GM23338 (cell line): Measurements from ENCODE around the gene AIM2. TPM values are rescaled to one million over a fixed set of nuclear protein-coding genes. Genes with fewer than 3 reads are reported as not detected.

Source experiments
- ATAC-seq: fragments of 200-7000 bp; cut with Tn5 transposase; 3 replicates; pipeline ENCODE4 v1.9.1; 2020
- DNase-seq: peaks from one replicate; pipeline ENCODE4 v3.0.0-alpha.2; 2015; ENCODE audit warnings: low spot score
- H2AFZ ChIP-seq: fragments of 200-600 bp; sonication (generic); 2 replicates; pipeline ENCODE4 v1.8.0; 2016; ENCODE audit warnings: antibody characterized with exemption, mild to moderate bottlenecking, moderate library complexity
- H3F3A ChIP-seq: fragments of 200-600 bp; sonication (generic); replicated peaks from 2 replicates; pipeline ENCODE4 v1.8.0; 2017; ENCODE audit warnings: antibody characterized with exemption, mixed run types, low read depth
- H3K27ac ChIP-seq: fragments of 200-600 bp; sonication (generic); 2 replicates; pipeline ENCODE4 v1.6.1; 2016; ENCODE audit warnings: low read depth
- H3K27me3 ChIP-seq: fragments of 200-600 bp; sonication (generic); 2 replicates; pipeline ENCODE4 v1.8.0; 2016; ENCODE audit warnings: mild to moderate bottlenecking, mixed run types, moderate library complexity; ENCODE audit not compliant: insufficient read depth
- H3K36me3 ChIP-seq: fragments of 200-600 bp; sonication (generic); 2 replicates; pipeline ENCODE4 v1.8.0; 2016; ENCODE audit warnings: mild to moderate bottlenecking; ENCODE audit not compliant: insufficient read depth
- H3K4me1 ChIP-seq: fragments of 200-600 bp; sonication (generic); 2 replicates; pipeline ENCODE4 v1.8.0; 2016; ENCODE audit warnings: mild to moderate bottlenecking, moderate library complexity; ENCODE audit not compliant: insufficient read depth
- H3K4me2 ChIP-seq: fragments of 200-600 bp; sonication (generic); 2 replicates; pipeline ENCODE4 v1.7.1; 2017; ENCODE audit warnings: mixed run types
- H3K4me3 ChIP-seq: fragments of 200-600 bp; sonication (generic); 2 replicates; pipeline ENCODE4 v1.6.1; 2016; ENCODE audit warnings: mixed run types
- H3K79me2 ChIP-seq: fragments of 200-600 bp; sonication (generic); replicated peaks from 2 replicates; pipeline ENCODE4 v1.8.0; 2017; ENCODE audit warnings: mild to moderate bottlenecking; ENCODE audit not compliant: insufficient read depth
- H3K9me2 ChIP-seq: fragments of 200-600 bp; sonication (generic); 2 replicates; pipeline ENCODE4 v1.8.0; 2017; ENCODE audit not compliant: insufficient read depth
- H4K20me1 ChIP-seq: fragments of 200-600 bp; sonication (generic); replicated peaks from 2 replicates; pipeline ENCODE4 v1.8.0; 2017; ENCODE audit warnings: mild to moderate bottlenecking; ENCODE audit not compliant: insufficient read depth
- H3K27ac Mint-ChIP-seq: 2 replicates; pipeline ENCODE4 v1.8.0; 2020; ENCODE audit warnings: inconsistent platforms, mild to moderate bottlenecking, moderate library complexity, mixed read lengths
- H3K27me3 Mint-ChIP-seq: 3 replicates; pipeline ENCODE4 v1.8.0; 2022; ENCODE audit warnings: low read depth, mild to moderate bottlenecking, moderate library complexity, mixed read lengths, inconsistent platforms; ENCODE audit not compliant: insufficient read depth, poor library complexity
- H3K36me3 Mint-ChIP-seq: 3 replicates; pipeline ENCODE4 v1.8.0; 2021; ENCODE audit warnings: low read depth, mild to moderate bottlenecking, inconsistent platforms, moderate library complexity, mixed read lengths
- H3K4me1 Mint-ChIP-seq: 3 replicates; pipeline ENCODE4 v1.8.0; 2020; ENCODE audit warnings: mild to moderate bottlenecking, inconsistent platforms, mixed read lengths
- H3K4me3 Mint-ChIP-seq: 3 replicates; pipeline ENCODE4 v1.8.0; 2021; ENCODE audit warnings: moderate library complexity, mild to moderate bottlenecking, inconsistent platforms, mixed read lengths
- H3K9me3 Mint-ChIP-seq: 3 replicates; pipeline ENCODE4 v1.8.0; 2020; ENCODE audit warnings: moderate library complexity, mild to moderate bottlenecking, inconsistent platforms, mixed read lengths
- EZH2phosphoT487 ChIP-seq: fragments of 200-600 bp; sonication (generic); IDR thresholded peaks from one replicate; pipeline ENCODE4 v1.8.1; 2018; ENCODE audit warnings: antibody characterized with exemption; ENCODE audit not compliant: unreplicated experiment
- ZNF114 ChIP-seq: fragments of 250-450 bp; sonication (Bioruptor Pico); IDR thresholded peaks from 2 replicates; pipeline ENCODE4 v1.5.0; 2020; ENCODE audit warnings: mild to moderate bottlenecking, moderate library complexity
- polyA plus RNA-seq: library from polyadenylated mRNA; unstranded; fragments of >200 nt; fragmentation: Nextera tagmentation; extraction: Ambion mirVana; gene quantifications from 2 replicates; pipeline ENCODE4 v1.2.1, GENCODE V29; 2016
- total RNA-seq: library from RNA; depleted of rRNA; stranded (reverse); fragments of >200 nt; shearing (Covaris generic); gene quantifications from 2 replicates; pipeline ENCODE4 v1.2.3, GENCODE V29; 2014
- TF ChIP-seq, protein P1 (sequence below): IDR thresholded peaks from 2 replicates; pipeline ENCODE4 v1.6.1; 2016; ENCODE audit warnings: antibody characterized with exemption
- TF ChIP-seq, protein P2 (sequence below): IDR thresholded peaks from one replicate; pipeline ENCODE4 v1.6.1; 2018; ENCODE audit warnings: antibody characterized with exemption; ENCODE audit not compliant: unreplicated experiment
- TF ChIP-seq, protein P3 (sequence below): fragments of 250-450 bp; sonication (Bioruptor Pico); IDR thresholded peaks from 2 replicates; pipeline ENCODE4 v1.5.0; 2020; ENCODE audit warnings: mild to moderate bottlenecking, moderate library complexity

AIM2 gene
- total and polyA plus RNA-seq, 2 experiments from 2014 or later = 1.5 to 2.5 TPM

DNA sequence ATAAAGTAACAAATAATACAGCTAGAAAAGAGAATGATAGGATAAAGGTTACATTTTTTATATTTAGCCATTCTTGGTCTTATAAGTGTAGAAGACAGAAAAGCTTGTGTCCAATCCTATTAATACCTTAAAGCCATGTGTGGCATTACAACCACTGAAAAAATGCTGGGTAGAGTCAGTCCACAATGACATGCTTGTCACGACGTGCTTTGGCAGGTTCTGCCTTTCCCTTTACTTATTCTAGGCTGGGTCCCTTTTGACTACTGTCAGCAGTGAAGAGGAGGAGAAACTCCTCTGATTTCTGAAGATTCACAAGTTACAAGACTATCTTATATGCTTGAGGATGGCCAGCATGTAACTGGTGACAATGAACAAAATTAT, 14.6 kb upstream of the AIM2 start:
- Mint-ChIP-seq H3K9me3 (no peaks in the 10 kb centered on the region), H3K4me1 (no peaks in the 10 kb centered on the region), H3K36me3 (no peaks in the 10 kb centered on the region), H3K27ac (no peak overlapping the region), H3K27me3 (no peaks in the 10 kb centered on the region), H3K4me3 (no peak overlapping the region)
- Histone ChIP-seq H3K36me3 (no peaks in the 10 kb centered on the region), H3K9me2 (no peaks in the 10 kb centered on the region), H3K4me3 (no peak overlapping the region), H3K27me3 (no peaks in the 10 kb centered on the region), H3K4me1 (no peaks in the 10 kb centered on the region), H3F3A (no peaks in the 10 kb centered on the region), H3K79me2 (no peaks in the 10 kb centered on the region), H3K4me2 (no peak overlapping the region), H4K20me1 (no peaks in the 10 kb centered on the region), H3K27ac (no peak overlapping the region), H2AFZ (no peak overlapping the region)
- no peak for ATAC-seq
- DNase-seq = no peak
- TF ChIP-seq, protein P1, sequence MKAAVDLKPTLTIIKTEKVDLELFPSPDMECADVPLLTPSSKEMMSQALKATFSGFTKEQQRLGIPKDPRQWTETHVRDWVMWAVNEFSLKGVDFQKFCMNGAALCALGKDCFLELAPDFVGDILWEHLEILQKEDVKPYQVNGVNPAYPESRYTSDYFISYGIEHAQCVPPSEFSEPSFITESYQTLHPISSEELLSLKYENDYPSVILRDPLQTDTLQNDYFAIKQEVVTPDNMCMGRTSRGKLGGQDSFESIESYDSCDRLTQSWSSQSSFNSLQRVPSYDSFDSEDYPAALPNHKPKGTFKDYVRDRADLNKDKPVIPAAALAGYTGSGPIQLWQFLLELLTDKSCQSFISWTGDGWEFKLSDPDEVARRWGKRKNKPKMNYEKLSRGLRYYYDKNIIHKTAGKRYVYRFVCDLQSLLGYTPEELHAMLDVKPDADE = no peak

DNA sequence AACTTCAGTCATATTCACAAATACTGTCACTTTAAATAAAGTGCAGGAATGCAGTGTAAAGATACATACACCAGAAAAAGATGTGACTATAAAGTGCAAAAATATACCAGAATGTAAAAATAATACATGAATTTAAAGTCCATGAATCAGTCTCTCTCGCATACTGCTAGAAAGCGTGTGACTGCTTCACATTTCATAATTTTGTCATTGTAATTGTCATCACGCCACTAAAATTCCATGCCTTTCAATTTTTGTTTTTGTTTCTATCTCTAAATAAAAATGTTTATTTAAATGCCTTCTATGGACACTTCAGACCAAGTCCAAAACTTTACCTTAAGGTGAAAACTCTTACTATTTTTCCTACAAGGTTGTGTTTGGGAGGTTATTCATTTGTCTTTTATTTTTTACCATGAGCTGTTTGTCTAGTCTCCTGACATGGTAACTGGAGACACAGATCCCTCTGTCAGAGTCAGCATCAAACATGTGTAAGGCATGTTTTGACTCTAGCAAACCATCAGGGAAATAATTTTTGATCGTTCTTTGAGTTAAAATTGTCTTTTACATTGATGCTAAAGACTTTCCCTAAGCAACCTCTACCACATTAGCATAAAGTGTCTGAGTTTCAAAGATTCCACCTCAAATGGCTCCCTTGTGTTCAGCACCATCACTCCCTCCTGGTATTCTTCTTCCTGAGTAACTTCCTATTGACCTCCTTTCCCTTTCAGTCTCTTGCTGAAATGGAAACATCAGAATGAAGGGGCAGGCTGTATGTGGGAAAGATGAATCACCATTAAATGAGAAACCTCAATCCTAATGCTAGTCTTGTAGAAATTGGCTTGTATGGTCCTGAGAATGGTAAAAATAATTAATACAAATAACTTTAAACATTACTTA, 14.0 kb upstream of the AIM2 start:
- Histone ChIP-seq H3F3A (no peaks in the 10 kb centered on the region), H2AFZ (no peak overlapping the region), H3K27me3 (no peaks in the 10 kb centered on the region), H4K20me1 (no peaks in the 10 kb centered on the region), H3K9me2 (no peaks in the 10 kb centered on the region), H3K4me1 (no peaks in the 10 kb centered on the region), H3K36me3 (no peaks in the 10 kb centered on the region), H3K4me2 (no peak overlapping the region), H3K27ac (no peak overlapping the region), H3K79me2 (no peaks in the 10 kb centered on the region), H3K4me3 (no peak overlapping the region)
- no peak for DNase-seq
- no peaks in the 10 kb centered on the region for H3K36me3 Mint-ChIP-seq
- no peaks in the 10 kb centered on the region for H3K4me1 Mint-ChIP-seq
- TF ChIP-seq EZH2phosphoT487 = no peak
- TF ChIP-seq, protein P2, sequence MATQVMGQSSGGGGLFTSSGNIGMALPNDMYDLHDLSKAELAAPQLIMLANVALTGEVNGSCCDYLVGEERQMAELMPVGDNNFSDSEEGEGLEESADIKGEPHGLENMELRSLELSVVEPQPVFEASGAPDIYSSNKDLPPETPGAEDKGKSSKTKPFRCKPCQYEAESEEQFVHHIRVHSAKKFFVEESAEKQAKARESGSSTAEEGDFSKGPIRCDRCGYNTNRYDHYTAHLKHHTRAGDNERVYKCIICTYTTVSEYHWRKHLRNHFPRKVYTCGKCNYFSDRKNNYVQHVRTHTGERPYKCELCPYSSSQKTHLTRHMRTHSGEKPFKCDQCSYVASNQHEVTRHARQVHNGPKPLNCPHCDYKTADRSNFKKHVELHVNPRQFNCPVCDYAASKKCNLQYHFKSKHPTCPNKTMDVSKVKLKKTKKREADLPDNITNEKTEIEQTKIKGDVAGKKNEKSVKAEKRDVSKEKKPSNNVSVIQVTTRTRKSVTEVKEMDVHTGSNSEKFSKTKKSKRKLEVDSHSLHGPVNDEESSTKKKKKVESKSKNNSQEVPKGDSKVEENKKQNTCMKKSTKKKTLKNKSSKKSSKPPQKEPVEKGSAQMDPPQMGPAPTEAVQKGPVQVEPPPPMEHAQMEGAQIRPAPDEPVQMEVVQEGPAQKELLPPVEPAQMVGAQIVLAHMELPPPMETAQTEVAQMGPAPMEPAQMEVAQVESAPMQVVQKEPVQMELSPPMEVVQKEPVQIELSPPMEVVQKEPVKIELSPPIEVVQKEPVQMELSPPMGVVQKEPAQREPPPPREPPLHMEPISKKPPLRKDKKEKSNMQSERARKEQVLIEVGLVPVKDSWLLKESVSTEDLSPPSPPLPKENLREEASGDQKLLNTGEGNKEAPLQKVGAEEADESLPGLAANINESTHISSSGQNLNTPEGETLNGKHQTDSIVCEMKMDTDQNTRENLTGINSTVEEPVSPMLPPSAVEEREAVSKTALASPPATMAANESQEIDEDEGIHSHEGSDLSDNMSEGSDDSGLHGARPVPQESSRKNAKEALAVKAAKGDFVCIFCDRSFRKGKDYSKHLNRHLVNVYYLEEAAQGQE = no peak
- TF ChIP-seq, protein P3, sequence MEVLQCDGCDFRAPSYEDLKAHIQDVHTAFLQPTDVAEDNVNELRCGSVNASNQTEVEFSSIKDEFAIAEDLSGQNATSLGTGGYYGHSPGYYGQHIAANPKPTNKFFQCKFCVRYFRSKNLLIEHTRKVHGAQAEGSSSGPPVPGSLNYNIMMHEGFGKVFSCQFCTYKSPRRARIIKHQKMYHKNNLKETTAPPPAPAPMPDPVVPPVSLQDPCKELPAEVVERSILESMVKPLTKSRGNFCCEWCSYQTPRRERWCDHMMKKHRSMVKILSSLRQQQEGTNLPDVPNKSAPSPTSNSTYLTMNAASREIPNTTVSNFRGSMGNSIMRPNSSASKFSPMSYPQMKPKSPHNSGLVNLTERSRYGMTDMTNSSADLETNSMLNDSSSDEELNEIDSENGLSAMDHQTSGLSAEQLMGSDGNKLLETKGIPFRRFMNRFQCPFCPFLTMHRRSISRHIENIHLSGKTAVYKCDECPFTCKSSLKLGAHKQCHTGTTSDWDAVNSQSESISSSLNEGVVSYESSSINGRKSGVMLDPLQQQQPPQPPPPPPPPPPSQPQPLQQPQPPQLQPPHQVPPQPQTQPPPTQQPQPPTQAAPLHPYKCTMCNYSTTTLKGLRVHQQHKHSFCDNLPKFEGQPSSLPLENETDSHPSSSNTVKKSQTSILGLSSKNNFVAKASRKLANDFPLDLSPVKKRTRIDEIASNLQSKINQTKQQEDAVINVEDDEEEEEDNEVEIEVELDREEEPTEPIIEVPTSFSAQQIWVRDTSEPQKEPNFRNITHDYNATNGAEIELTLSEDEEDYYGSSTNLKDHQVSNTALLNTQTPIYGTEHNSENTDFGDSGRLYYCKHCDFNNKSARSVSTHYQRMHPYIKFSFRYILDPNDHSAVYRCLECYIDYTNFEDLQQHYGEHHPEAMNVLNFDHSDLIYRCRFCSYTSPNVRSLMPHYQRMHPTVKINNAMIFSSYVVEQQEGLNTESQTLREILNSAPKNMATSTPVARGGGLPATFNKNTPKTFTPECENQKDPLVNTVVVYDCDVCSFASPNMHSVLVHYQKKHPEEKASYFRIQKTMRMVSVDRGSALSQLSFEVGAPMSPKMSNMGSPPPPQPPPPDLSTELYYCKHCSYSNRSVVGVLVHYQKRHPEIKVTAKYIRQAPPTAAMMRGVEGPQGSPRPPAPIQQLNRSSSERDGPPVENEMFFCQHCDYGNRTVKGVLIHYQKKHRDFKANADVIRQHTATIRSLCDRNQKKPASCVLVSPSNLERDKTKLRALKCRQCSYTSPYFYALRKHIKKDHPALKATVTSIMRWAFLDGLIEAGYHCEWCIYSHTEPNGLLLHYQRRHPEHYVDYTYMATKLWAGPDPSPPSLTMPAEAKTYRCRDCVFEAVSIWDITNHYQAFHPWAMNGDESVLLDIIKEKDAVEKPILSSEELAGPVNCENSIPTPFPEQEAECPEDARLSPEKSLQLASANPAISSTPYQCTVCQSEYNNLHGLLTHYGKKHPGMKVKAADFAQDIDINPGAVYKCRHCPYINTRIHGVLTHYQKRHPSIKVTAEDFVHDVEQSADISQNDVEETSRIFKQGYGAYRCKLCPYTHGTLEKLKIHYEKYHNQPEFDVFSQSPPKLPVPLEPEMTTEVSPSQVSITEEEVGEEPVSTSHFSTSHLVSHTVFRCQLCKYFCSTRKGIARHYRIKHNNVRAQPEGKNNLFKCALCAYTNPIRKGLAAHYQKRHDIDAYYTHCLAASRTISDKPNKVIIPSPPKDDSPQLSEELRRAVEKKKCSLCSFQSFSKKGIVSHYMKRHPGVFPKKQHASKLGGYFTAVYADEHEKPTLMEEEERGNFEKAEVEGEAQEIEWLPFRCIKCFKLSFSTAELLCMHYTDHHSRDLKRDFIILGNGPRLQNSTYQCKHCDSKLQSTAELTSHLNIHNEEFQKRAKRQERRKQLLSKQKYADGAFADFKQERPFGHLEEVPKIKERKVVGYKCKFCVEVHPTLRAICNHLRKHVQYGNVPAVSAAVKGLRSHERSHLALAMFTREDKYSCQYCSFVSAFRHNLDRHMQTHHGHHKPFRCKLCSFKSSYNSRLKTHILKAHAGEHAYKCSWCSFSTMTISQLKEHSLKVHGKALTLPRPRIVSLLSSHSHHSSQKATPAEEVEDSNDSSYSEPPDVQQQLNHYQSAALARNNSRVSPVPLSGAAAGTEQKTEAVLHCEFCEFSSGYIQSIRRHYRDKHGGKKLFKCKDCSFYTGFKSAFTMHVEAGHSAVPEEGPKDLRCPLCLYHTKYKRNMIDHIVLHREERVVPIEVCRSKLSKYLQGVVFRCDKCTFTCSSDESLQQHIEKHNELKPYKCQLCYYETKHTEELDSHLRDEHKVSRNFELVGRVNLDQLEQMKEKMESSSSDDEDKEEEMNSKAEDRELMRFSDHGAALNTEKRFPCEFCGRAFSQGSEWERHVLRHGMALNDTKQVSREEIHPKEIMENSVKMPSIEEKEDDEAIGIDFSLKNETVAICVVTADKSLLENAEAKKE (CRISPR knock-in tag) = no peak
- no peak for TF ChIP-seq ZNF114 (CRISPR knock-in tag)
- TF ChIP-seq, protein P1 = no peak
- no peak overlapping the region for H3K27ac Mint-ChIP-seq
- no peak for ATAC-seq
- no peak overlapping the region for H3K4me3 Mint-ChIP-seq
- no peaks in the 10 kb centered on the region for H3K27me3 Mint-ChIP-seq
- H3K9me3 Mint-ChIP-seq = no peaks in the 10 kb centered on the region
